ENCODE results near the gene TSFM.

DNA sequence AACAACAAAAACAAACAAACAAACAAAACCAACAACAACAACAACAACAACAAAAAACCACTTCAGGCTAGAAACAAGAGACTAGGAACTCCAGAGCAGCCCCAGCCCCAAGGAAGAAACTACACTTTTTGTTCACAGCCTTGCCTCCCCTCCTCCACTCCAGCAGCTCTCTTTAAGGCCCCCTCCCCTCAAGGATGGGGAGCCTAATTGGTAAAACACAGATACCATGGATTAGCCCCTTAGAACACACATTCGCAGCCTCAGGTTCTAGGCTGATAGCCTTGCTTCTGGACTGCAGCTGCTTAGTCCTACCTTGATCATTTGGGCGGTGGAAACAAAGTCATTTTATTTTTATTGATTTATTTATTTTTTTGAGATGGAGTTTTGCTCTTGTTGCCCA lies 47.8 kb downstream of the TSFM start:
- TF ChIP-seq, protein P1, sequence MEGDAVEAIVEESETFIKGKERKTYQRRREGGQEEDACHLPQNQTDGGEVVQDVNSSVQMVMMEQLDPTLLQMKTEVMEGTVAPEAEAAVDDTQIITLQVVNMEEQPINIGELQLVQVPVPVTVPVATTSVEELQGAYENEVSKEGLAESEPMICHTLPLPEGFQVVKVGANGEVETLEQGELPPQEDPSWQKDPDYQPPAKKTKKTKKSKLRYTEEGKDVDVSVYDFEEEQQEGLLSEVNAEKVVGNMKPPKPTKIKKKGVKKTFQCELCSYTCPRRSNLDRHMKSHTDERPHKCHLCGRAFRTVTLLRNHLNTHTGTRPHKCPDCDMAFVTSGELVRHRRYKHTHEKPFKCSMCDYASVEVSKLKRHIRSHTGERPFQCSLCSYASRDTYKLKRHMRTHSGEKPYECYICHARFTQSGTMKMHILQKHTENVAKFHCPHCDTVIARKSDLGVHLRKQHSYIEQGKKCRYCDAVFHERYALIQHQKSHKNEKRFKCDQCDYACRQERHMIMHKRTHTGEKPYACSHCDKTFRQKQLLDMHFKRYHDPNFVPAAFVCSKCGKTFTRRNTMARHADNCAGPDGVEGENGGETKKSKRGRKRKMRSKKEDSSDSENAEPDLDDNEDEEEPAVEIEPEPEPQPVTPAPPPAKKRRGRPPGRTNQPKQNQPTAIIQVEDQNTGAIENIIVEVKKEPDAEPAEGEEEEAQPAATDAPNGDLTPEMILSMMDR (IDR thresholded peaks at IDR 0.05; ENCODE audit: low read length), result no peak
- TF ChIP-seq EZH2phosphoT487 (IDR thresholded peaks at IDR 0.05; ENCODE audit: low read length), result no peak

All from MM.1S (cell line).